ENCODE measurements around the gene DCT.

DCT gene

GRCh38 chr13:94415500-94416237 is 63.8 kb downstream of the DCT start:
- TF ChIP-seq, protein P1, sequence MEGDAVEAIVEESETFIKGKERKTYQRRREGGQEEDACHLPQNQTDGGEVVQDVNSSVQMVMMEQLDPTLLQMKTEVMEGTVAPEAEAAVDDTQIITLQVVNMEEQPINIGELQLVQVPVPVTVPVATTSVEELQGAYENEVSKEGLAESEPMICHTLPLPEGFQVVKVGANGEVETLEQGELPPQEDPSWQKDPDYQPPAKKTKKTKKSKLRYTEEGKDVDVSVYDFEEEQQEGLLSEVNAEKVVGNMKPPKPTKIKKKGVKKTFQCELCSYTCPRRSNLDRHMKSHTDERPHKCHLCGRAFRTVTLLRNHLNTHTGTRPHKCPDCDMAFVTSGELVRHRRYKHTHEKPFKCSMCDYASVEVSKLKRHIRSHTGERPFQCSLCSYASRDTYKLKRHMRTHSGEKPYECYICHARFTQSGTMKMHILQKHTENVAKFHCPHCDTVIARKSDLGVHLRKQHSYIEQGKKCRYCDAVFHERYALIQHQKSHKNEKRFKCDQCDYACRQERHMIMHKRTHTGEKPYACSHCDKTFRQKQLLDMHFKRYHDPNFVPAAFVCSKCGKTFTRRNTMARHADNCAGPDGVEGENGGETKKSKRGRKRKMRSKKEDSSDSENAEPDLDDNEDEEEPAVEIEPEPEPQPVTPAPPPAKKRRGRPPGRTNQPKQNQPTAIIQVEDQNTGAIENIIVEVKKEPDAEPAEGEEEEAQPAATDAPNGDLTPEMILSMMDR (IDR thresholded peaks at IDR 0.05; ENCODE audit: extremely low read depth, missing control alignments): no peak
- DNase-seq (ENCODE audit: low spot score): no peak

- TF ChIP-seq, protein P1 (IDR thresholded peaks at IDR 0.05; ENCODE audit: extremely low read depth, missing control alignments): no peak
- DNase-seq (ENCODE audit: low spot score): no peak
Observed at GRCh38 chr13:94414708-94415107, 64.8 kb downstream of the DCT start.

DNA sequence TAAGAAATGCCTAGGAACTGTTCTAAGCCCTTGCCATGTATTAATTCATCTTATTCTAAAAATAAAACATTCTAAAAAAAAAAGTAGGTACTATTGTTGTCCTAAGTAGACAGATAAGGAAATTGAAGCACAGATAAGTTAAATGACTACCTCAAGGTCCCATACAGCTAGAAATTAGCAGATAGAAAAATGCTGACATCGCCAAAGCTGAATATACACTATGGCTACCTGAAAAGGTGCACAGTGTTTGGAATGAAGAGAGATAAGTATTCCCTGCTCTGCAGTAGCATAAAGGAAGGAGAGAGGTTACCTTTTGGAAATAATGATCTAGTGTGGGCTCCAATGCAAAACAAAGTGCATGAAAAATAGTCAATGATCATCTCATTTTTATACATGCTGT is 65.3 kb downstream of the DCT start:
- TF ChIP-seq, protein P1 (IDR thresholded peaks at IDR 0.05; ENCODE audit: extremely low read depth, missing control alignments): no peak

DNA sequence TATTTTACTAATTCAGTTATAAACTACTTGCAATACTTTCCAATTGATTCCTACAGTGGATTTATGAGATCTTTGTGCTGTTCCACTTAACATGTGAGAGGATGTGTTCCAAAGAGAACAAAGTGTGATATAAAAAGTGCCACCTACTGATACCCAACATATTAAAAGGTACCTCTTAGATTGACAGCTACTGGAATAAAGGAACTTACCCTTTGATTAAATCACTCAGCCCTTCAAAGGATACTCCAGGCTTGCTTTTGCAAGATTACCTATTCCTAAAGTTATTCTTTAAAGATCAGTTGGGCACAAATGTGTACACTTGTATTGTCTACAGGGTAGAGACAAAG is 65.9 kb downstream of the DCT start:
- TF ChIP-seq, protein P1 (IDR thresholded peaks at IDR 0.05; ENCODE audit: extremely low read depth, missing control alignments): no peak
- no peak for DNase-seq (ENCODE audit: low spot score)

More for the DNA sequence above, 65.3 kb downstream of the DCT start:
- DNase-seq (ENCODE audit: low spot score): no peak

- TF ChIP-seq, protein P1 (IDR thresholded peaks at IDR 0.05; ENCODE audit: extremely low read depth, missing control alignments): no peak
- no peak for DNase-seq (ENCODE audit: low spot score)
Observed at GRCh38 chr13:94412870-94413597, 66.4 kb downstream of the DCT start.

GRCh38 chr13:94411747-94412146 is 67.7 kb downstream of the DCT start:
- TF ChIP-seq, protein P1 (IDR thresholded peaks at IDR 0.05; ENCODE audit: extremely low read depth, missing control alignments): no peak
- no peak for DNase-seq (ENCODE audit: low spot score)

DNA sequence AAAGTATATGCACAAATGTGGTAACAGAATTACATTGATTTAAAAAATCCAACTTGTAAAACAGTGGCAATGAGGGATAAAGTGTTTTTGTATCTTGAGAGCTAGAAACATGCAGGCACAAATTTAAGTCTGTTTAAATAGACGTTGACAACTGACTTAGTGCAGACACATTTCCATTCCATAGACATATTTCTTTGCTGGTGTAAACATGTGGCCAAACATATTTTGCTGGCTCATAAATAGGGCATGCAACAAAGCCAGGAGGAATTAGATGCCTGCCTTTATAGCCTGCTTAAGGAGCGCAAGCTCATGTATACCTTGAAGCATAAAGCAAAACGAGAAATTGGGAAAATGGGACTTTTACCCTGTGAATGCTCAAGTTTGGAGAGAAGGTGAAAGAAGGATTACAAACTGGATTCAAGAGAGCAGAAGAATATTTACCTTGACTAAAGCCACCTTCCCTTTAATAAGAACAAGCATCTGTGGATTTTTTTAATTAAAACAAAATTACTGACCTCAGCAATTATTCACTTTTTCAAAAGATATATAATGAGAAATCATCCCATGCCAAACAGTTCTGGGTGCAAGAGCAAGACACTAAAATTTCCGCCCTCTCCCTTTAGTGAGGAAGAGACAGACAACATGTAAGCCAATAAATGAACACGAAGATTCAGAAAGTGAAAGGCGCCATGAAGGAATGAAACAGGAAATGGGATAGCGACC is 71.0 kb downstream of the DCT start:
- TF ChIP-seq, protein P1 (IDR thresholded peaks at IDR 0.05; ENCODE audit: extremely low read depth, missing control alignments): no peak

More for the DNA sequence above, 71.0 kb downstream of the DCT start:
- no peak for DNase-seq (ENCODE audit: low spot score)
